Stimulated activated CD4-positive, alpha-beta T cell treated with anti-CD3 and anti-CD28 coated beads, Interleukin-15, amount 100 ng/mL, for 48 hours (primary cell): ENCODE measurements around the gene PIAS4.

Source experiments
- DNase-seq, 2 donors: peaks; one replicate each; pipeline ENCODE4 v3.0.0-alpha.2; 2020; ENCODE audit warnings: low read depth in 2 of 2

PIAS4 gene

GRCh38 chr19:4023600-4024398, 16.3 kb downstream of the PIAS4 start:
- no peak for DNase-seq

DNA sequence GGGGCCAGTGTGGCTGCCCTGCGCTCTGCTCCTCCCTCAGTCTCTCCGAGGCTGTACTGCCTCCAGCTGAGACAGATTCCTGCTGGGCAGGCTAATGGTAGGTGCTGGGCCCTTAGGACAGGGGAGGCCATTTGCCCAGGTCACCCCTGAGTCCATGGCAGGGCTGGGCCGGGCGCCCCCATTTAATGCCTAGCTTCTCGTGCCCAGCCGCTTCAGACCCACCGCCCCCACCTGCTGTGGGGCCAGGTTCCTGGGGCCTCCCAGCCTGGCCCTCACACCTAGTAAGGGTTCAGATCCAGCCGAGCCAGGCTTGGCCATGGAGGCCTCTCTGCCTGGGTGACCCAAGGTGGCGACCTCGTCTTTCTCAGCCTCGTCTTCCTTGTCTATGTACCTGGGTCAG, 17.8 kb downstream of the PIAS4 start:
- DNase-seq = no peak

DNA sequence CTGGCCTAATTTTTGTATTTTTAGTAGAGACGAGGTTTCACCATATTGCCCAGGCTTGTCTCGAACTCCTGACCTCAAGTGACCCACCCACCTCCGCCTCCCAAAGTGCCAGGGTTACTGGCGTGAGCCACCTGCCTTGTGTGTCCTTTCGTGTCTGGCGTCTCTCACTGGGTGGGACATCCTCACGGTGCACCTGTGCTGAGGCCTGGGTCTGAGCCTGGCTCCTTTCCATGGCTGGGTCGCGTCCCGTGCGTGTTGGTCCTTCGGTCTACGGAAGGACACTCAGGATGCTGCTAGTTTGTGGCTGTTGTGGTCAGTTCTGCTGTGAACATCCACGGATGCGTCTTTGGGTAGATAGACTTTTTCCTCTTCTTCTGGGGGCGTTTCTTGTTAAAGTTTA, 19.6 kb downstream of the PIAS4 start:
- no peak for DNase-seq

DNA sequence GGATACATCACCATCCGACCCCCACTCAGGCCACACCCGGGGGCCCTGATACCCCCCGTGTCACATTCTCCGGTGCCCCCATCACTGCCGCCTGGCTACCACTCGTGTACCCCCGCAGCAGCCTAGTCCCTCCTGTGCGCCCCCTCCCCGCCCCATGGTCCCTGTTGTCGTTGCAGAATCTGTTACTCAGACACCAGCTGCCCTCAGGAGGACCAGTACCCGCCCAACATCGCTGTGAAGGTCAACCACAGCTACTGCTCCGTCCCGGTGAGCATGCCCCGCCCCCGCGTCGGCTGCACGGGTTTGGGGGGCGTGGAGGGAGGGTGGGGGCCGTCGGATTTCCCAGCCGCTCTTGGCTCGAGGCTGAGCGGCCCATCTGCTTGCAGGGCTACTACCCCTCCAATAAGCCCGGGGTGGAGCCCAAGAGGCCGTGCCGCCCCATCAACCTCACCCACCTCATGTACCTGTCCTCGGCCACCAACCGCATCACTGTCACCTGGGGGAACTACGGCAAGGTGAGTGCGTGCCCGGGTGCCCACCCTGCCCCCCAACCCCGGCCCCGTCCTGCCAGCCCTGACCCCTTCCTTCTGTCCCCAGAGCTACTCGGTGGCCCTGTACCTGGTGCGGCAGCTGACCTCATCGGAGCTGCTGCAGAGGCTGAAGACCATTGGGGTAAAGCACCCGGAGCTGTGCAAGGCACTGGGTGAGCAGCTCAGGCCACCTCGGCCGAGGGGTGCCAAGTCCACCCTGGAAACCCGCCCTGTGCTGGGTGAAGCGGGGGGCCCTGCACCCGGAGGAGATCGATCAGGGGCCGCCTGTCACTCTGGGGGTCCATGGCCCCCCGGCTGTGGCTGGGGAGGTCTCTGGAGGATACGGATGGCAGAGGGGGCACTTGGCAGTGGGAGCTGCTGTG, 21.1 kb downstream of the PIAS4 start:
- DNase-seq = no peak

GRCh38 chr19:4029247-4029614, 21.7 kb downstream of the PIAS4 start:
- DNase-seq = no peak

DNA sequence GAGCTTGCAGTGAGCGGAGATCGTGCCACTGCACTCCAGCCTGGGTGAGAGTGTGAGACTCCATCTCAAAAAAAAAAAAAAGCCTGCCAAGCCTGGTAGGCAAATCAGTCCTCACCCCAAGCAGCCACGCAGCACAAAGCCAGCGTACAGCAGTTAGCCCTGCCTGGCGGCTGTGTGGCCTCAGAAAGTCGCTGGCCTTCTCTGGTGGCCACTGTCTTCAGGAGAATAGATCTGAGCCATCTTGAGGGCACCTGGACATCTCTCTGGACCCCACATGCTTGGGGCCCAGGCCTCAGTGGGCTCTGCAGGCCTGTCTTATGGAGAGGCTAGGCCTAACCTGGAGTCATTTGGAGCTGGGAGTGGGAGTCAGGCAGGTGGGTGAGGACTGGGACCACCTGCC, 23.0 kb downstream of the PIAS4 start:
- DNase-seq = no peak

DNA sequence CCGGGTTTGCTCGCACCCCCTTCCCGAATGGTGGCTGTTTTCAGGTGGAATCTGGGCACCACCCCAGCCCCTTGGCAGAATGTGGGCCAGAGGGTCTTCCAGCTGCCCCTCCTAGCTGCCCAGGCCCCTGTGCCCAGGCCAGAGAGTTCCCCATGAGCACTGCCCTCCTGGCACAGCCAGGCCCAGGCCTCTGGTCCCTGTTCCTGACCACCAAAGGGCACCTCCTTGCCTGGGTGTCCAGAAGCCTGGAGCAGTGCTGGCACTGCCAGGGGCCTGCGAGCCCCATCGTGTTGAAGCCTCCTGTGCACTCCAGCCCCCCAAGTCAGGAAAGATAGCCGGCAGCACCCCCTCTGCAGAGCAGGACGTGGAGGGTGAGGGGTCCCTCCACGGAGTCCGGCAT, 23.4 kb downstream of the PIAS4 start:
- no peak for DNase-seq

- DNase-seq = no peak
These were observed 23.9 kb downstream of the PIAS4 start for GRCh38 chr19:4031420-4031819.

DNA sequence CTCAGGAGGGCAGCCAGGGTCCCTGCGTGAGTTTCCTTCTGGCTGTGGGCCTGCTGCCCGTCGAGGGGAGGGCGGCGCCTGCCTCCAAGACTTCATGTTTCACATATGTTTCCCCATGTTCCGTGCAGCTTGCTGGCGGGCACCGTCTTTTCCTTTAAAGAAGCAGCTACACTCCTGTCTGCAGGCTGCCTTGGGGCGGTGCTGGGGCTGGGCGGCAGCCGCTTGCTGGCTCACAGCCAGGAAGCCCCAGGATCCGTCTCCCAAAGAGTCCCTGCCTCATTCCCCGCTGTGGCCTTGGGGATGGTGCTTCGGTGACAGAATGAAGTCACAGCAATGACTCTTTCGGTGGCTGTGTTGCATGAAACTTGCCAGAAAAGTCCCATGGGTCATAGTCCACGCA, 24.9 kb downstream of the PIAS4 start:
- no peak for DNase-seq

GRCh38 chr19:4033028-4033956, 25.8 kb downstream of the PIAS4 start:
- DNase-seq = no peak

GRCh38 chr19:4034048-4035017, 26.8 kb downstream of the PIAS4 start:
- DNase-seq = no peak

GRCh38 chr19:4035018-4035566, 27.6 kb downstream of the PIAS4 start:
- DNase-seq = no peak

GRCh38 chr19:4035582-4035981, 28.0 kb downstream of the PIAS4 start:
- DNase-seq = no peak

DNA sequence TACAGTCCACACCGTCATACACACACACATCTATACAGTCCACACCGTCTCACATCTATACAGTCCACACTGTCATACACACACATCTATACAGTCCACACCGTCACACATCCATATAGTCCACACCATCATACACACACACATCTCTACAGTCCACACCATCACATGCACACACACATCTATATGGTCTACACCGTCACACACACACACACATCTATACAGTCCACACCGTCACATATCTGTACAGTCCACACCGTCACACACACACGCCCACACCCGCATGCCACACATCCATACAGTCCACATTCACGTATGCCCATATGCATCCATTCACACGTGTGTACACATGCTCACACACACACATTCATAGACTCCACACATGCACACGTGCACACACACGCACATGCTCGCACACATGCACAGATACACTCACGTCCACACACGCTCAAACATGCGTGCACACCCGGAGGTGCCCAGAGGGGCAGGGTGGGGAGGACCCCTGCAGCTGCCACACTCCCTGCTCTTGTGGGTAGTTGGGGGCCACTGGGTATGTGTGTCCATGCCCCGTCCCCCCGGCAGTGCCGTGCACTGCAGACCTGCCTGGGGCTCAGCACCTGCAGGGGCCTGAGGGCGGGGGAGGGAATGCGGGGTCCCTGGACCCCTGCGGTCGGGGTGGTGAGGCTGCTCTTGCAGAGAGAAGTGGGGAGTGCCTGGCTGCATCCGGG, 29.2 kb downstream of the PIAS4 start:
- DNase-seq = no peak

DNA sequence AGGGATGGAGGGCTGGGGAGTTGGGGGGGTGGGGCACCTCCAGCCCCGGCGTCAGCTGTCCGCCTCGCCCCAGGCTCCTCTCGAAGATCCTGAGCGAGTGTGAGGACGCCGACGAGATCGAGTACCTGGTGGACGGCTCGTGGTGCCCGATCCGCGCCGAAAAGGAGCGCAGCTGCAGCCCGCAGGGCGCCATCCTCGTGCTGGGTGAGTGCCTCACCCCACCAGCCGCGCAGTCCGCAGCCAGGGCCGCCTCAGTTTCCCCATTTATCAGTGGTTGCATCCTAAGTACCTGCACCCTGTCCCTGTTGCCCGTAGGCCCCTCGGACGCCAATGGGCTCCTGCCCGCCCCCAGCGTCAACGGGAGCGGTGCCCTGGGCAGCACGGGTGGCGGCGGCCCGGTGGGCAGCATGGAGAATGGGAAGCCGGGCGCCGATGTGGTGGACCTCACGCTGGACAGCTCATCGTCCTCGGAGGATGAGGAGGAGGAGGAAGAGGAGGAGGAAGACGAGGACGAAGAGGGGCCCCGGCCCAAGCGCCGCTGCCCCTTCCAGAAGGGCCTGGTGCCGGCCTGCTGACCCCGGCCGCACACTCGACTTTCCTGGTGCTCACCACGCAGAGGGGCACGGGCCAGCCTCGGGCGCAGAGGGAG, 29.9 kb downstream of the PIAS4 start:
- no peak for DNase-seq

DNA sequence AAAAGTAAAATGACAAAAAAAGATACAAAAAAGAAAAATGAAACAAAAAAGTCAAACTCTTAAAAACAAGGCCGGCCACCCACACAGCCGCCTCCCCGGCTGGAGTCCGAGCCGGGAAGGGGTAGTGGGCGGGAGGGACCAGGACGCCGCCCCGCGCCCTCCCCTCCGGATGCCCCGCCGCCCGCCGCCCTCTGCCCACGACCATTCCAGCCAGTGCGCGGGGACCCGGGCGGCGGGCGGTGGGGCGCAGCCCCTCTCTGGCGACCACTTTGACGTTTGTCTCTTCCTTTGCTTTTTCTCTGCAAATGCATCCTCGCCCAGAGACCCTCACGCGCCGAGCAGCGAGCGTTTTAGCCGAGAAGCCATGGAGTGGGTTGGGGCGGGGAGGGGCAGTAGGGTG, 30.5 kb downstream of the PIAS4 start:
- DNase-seq = no peak

DNA sequence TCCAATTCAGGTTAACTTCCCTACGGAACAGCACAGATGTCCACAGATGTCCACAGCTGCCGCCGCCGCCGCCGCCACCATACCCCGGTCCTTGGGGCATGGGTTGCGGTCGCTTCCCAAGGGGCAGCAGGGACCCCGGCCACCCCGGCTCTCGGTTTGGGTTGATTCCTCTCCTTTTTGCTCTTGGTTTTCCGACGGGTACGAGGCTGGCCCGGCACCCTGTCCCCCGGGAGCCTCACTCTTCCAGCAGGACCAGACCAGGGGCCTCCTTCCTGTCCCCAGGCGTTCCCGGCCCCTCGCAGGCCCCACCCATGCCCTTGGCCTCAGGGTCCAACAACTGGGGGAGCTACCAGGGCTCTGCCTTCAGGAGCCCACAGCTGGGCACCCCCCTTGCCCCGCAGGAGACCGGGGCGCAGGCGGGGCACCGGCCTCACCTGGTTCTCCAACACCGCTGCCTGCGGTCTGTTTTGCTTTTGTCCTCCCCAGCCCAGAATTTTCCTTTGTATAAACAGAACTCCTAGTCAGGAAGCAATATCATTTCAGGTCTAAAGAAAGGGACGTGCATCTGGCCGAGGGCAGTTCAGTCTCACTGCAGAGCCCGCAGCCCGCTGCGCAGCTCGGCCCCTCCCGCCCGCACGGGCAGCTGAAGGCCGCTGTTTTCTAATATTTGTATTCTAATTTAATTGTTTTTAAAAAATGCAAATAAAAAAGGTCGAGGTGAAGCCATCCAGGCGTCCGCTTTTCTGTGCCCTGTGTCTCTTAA, 31.3 kb downstream of the PIAS4 start:
- DNase-seq = no peak

DNA sequence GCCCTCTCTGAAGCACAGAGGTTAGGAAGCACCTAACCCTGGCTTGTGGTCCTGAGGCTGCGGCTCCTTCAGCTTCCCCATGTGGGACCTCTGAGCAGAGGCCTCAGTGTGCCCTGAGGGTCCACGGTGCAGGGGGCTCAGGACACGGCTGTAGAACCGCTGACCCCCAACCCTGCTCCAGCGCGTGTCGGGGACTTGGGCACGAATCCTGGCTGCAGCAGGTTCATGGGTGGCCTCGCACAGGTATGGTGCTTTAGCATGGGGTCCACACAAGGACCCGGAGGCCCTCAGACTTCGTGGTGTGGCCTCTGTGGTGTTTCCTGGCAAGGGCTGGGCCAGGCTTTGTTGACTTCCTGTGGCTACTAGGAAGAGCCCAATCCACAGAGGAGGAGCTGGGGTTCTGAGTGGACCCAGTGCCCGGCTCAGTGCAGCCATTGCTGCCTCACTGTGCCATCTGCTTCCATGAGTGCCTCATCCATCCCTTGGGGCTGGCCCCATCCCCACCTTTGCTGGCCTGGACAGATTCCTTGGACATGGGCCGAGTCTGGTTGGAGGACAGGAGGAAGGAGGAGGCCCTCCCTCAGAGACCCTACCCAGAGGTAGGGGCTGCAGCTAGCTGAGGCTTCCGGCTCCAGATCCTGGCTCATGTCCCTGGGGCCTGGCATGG, 34.7 kb downstream of the PIAS4 start:
- no peak for DNase-seq
